ENCODE results near the gene UNC13C.

- no peak for TF ChIP-seq POLR2A (IDR thresholded peaks at IDR 0.05)
- no peak for TF ChIP-seq CTCF (IDR thresholded peaks at IDR 0.05)
- no peak for TF ChIP-seq POLR2AphosphoS5 (IDR thresholded peaks at IDR 0.05)
These were observed 639.9 kb downstream of the UNC13C start for GRCh38 chr15:54618120-54618519.
